CD8-positive, alpha-beta memory T cell (primary cell): Measurements from ENCODE around the gene COX7B2. TPM values are rescaled to one million over a fixed set of nuclear protein-coding genes. Genes with fewer than 3 reads are reported as not detected.

Experiments used
- CTCF ChIA-PET: fragments of 350-600 bp; sonication (Branson Sonifier 250); formaldehyde crosslinking; loops from one replicate; lab custom pipeline; 2021; ENCODE audit warnings: antibody characterized with exemption; lab: Charles Lee
- POLR2A ChIA-PET: fragments of 350-600 bp; sonication (Branson Sonifier 250); formaldehyde crosslinking; loops from one replicate; lab custom pipeline; 2021; ENCODE audit warnings: antibody characterized with exemption; lab: Charles Lee
- DNase-seq, 5 donors: peaks; one replicate each; pipeline versions ENCODE4 v3.0.0 to v3.0.0-alpha.2; 2020 to 2022; ENCODE audit warnings: mixed read lengths in 1 of 5
- H3K27ac ChIP-seq: one replicate; pipeline ENCODE4 v1.7.0; 2013; ENCODE audit warnings: low read depth, mild to moderate bottlenecking, low read length, moderate library complexity
- H3K27me3 ChIP-seq: 2 replicates; pipeline ENCODE4 v1.7.0; 2013; ENCODE audit warnings: low read length, mild to moderate bottlenecking; ENCODE audit not compliant: insufficient read depth, poor library complexity, severe bottlenecking
- H3K36me3 ChIP-seq: 2 replicates; pipeline ENCODE4 v1.7.0; 2013; ENCODE audit warnings: mild to moderate bottlenecking, low read length, moderate library complexity; ENCODE audit not compliant: insufficient read depth
- H3K4me1 ChIP-seq: 2 replicates; pipeline ENCODE4 v1.7.0; 2013; ENCODE audit warnings: mild to moderate bottlenecking, low read length, moderate library complexity; ENCODE audit not compliant: insufficient read depth
- H3K4me3 ChIP-seq: 2 replicates; pipeline ENCODE4 v1.7.0; 2013; ENCODE audit warnings: mild to moderate bottlenecking, low read length
- H3K9me3 ChIP-seq: 2 replicates; pipeline ENCODE4 v1.7.0; 2013; ENCODE audit warnings: mild to moderate bottlenecking, low read length
- H3K27ac Mint-ChIP-seq, 8 donors: one replicate each; pipeline ENCODE4 v1.8.0; 2020 to 2021; ENCODE audit warnings: mixed read lengths in 8 of 8, mild to moderate bottlenecking in 6 of 8, inconsistent platforms in 3 of 8, moderate library complexity in 3 of 8
- H3K27me3 Mint-ChIP-seq, 2 donors: one replicate each; pipeline ENCODE4 v1.8.0; 2020 to 2021; ENCODE audit warnings: mixed read lengths in 2 of 2, mild to moderate bottlenecking in 1 of 2, moderate library complexity in 1 of 2
- H3K36me3 Mint-ChIP-seq, 3 donors: one replicate each; pipeline ENCODE4 v1.8.0; 2020 to 2021; ENCODE audit warnings: mixed read lengths in 3 of 3, inconsistent platforms in 1 of 3, mild to moderate bottlenecking in 1 of 3
- H3K4me1 Mint-ChIP-seq, 3 donors: one replicate each; pipeline ENCODE4 v1.8.0; 2020 to 2021; ENCODE audit warnings: mixed read lengths in 3 of 3, inconsistent platforms in 1 of 3, mild to moderate bottlenecking in 1 of 3
- H3K4me3 Mint-ChIP-seq, 7 donors: one replicate each; pipeline ENCODE4 v1.8.0; 2020 to 2021; ENCODE audit warnings: mixed read lengths in 7 of 7, mild to moderate bottlenecking in 6 of 7, moderate library complexity in 4 of 7, inconsistent platforms in 2 of 7
- H3K9me3 Mint-ChIP-seq, 5 donors: one replicate each; pipeline ENCODE4 v1.8.0; 2020 to 2022; ENCODE audit warnings: mixed read lengths in 5 of 5, mild to moderate bottlenecking in 3 of 5, moderate library complexity in 2 of 5, inconsistent platforms in 1 of 5
- polyA plus RNA-seq: library from polyadenylated mRNA; unstranded; fragments of 300-500 nt; fragmentation: Illumina TruSeq; gene quantifications from one replicate; pipeline ENCODE4 v1.2.3, GENCODE V29; 2021
- total RNA-seq, 2 experiments: library from RNA; stranded (reverse); gene quantifications; one replicate each; pipeline ENCODE4 v1.2.3, GENCODE V29; 2021

Gene COX7B2
- total and polyA plus RNA-seq, 3 experiments from 2014 or later = not detected

GRCh38 chr4:46946919-46947536, 38.0 kb upstream of the COX7B2 start:
- Mint-ChIP-seq H3K27ac (no peak overlapping the region), H3K9me3 (peaks cover 0 to 4% (median 0%) of the 10 kb centered on the region in 5 donors), H3K27me3 (peaks cover 2 to 3% of the 10 kb centered on the region in 2 donors), H3K36me3 (no peaks in the 10 kb centered on the region), H3K4me3 (no peak overlapping the region), H3K4me1 (no peaks in the 10 kb centered on the region)
- Histone ChIP-seq H3K36me3 (no peaks in the 10 kb centered on the region), H3K9me3 (no peaks in the 10 kb centered on the region), H3K4me1 (no peaks in the 10 kb centered on the region), H3K4me3 (no peak overlapping the region), H3K27ac (no peak overlapping the region), H3K27me3 (no peaks in the 10 kb centered on the region)
- CTCF ChIA-PET = no interaction called here
- no peak for DNase-seq
- POLR2A ChIA-PET = no interaction called here

- H3K36me3 ChIP-seq = no peaks in the 10 kb centered on the region
- H3K36me3 Mint-ChIP-seq = no peaks in the 10 kb centered on the region
- H3K27ac Mint-ChIP-seq = no peak overlapping the region
- no peaks in the 10 kb centered on the region for H3K27me3 ChIP-seq
- H3K4me3 ChIP-seq = no peak overlapping the region
- H3K4me1 Mint-ChIP-seq = no peaks in the 10 kb centered on the region
- no peaks in the 10 kb centered on the region for H3K4me1 ChIP-seq
- peaks cover 0 to 4% (median 0%) of the 10 kb centered on the region in 5 donors for H3K9me3 Mint-ChIP-seq
- no peak overlapping the region for H3K27ac ChIP-seq
- ChIA-PET POLR2A (no interaction called here), CTCF (no interaction called here)
- DNase-seq = no peak
- no peaks in the 10 kb centered on the region for H3K9me3 ChIP-seq
- peaks cover 0 to 2% of the 10 kb centered on the region in 2 donors for H3K27me3 Mint-ChIP-seq
- H3K4me3 Mint-ChIP-seq = no peak overlapping the region
Observed at GRCh38 chr4:46945062-46945461, 36.0 kb upstream of the COX7B2 start.

GRCh38 chr4:46944345-46944744, 35.3 kb upstream of the COX7B2 start:
- H3K4me3 ChIP-seq = no peak overlapping the region
- Mint-ChIP-seq H3K27me3 (peaks cover 0 to 2% of the 10 kb centered on the region in 2 donors), H3K4me3 (no peak overlapping the region), H3K27ac (no peak overlapping the region), H3K4me1 (no peaks in the 10 kb centered on the region), H3K9me3 (peaks cover 0 to 4% (median 0%) of the 10 kb centered on the region in 5 donors), H3K36me3 (no peaks in the 10 kb centered on the region)
- no peaks in the 10 kb centered on the region for H3K27me3 ChIP-seq
- no peaks in the 10 kb centered on the region for H3K36me3 ChIP-seq
- ChIA-PET POLR2A (no interaction called here), CTCF (no interaction called here)
- no peaks in the 10 kb centered on the region for H3K9me3 ChIP-seq
- DNase-seq = no peak
- no peaks in the 10 kb centered on the region for H3K4me1 ChIP-seq
- H3K27ac ChIP-seq = no peak overlapping the region

GRCh38 chr4:46937493-46937892, 28.4 kb upstream of the COX7B2 start:
- no peak overlapping the region for H3K27ac ChIP-seq
- CTCF ChIA-PET = no interaction called here
- H3K27ac Mint-ChIP-seq = no peak overlapping the region
- H3K27me3 ChIP-seq = no peaks in the 10 kb centered on the region
- no peaks in the 10 kb centered on the region for H3K4me1 Mint-ChIP-seq
- no peaks in the 10 kb centered on the region for H3K9me3 ChIP-seq
- H3K4me1 ChIP-seq = no peaks in the 10 kb centered on the region
- no peaks in the 10 kb centered on the region for H3K9me3 Mint-ChIP-seq
- H3K4me3 Mint-ChIP-seq = no peak overlapping the region
- no peaks in the 10 kb centered on the region for H3K27me3 Mint-ChIP-seq
- POLR2A ChIA-PET = no interaction called here
- H3K36me3 ChIP-seq = no peaks in the 10 kb centered on the region
- no peak for DNase-seq
- no peak overlapping the region for H3K4me3 ChIP-seq
- H3K36me3 Mint-ChIP-seq = no peaks in the 10 kb centered on the region

- Mint-ChIP-seq H3K27ac (no peak overlapping the region), H3K36me3 (no peaks in the 10 kb centered on the region), H3K4me3 (no peak overlapping the region), H3K27me3 (no peaks in the 10 kb centered on the region), H3K4me1 (no peaks in the 10 kb centered on the region), H3K9me3 (no peaks in the 10 kb centered on the region)
- Histone ChIP-seq H3K36me3 (no peaks in the 10 kb centered on the region), H3K27me3 (no peaks in the 10 kb centered on the region), H3K27ac (no peak overlapping the region), H3K9me3 (no peaks in the 10 kb centered on the region), H3K4me1 (no peaks in the 10 kb centered on the region), H3K4me3 (no peak overlapping the region)
- no peak for DNase-seq
- ChIA-PET POLR2A (no interaction called here), CTCF (no interaction called here)
Observed at GRCh38 chr4:46934726-46935125, 25.7 kb upstream of the COX7B2 start.

GRCh38 chr4:46933686-46934085, 24.6 kb upstream of the COX7B2 start:
- no peaks in the 10 kb centered on the region for H3K9me3 ChIP-seq
- Mint-ChIP-seq H3K36me3 (no peaks in the 10 kb centered on the region), H3K27ac (no peak overlapping the region), H3K9me3 (no peaks in the 10 kb centered on the region), H3K4me1 (no peaks in the 10 kb centered on the region), H3K27me3 (no peaks in the 10 kb centered on the region), H3K4me3 (no peak overlapping the region)
- no peak overlapping the region for H3K27ac ChIP-seq
- no peak for DNase-seq
- H3K27me3 ChIP-seq = no peaks in the 10 kb centered on the region
- CTCF ChIA-PET = no interaction called here
- H3K4me3 ChIP-seq = no peak overlapping the region
- POLR2A ChIA-PET = no interaction called here
- no peaks in the 10 kb centered on the region for H3K36me3 ChIP-seq
- H3K4me1 ChIP-seq = no peaks in the 10 kb centered on the region

GRCh38 chr4:46931981-46932380, 22.9 kb upstream of the COX7B2 start:
- H3K27me3 Mint-ChIP-seq = peaks cover 0 to 6% of the 10 kb centered on the region in 2 donors
- POLR2A ChIA-PET = no interaction called here
- Histone ChIP-seq H3K4me3 (no peak overlapping the region), H3K36me3 (no peaks in the 10 kb centered on the region), H3K9me3 (no peaks in the 10 kb centered on the region), H3K4me1 (no peaks in the 10 kb centered on the region), H3K27ac (no peak overlapping the region), H3K27me3 (no peaks in the 10 kb centered on the region)
- H3K4me3 Mint-ChIP-seq = no peak overlapping the region
- CTCF ChIA-PET = no interaction called here
- no peaks in the 10 kb centered on the region for H3K36me3 Mint-ChIP-seq
- no peaks in the 10 kb centered on the region for H3K9me3 Mint-ChIP-seq
- no peaks in the 10 kb centered on the region for H3K4me1 Mint-ChIP-seq
- H3K27ac Mint-ChIP-seq = no peak overlapping the region
- no peak for DNase-seq

GRCh38 chr4:46930891-46931290, 21.8 kb upstream of the COX7B2 start:
- H3K4me3 Mint-ChIP-seq = no peak overlapping the region

More at GRCh38 chr4:46930891-46931290, 21.8 kb upstream of the COX7B2 start:
- H3K27ac ChIP-seq = no peak overlapping the region
- H3K27me3 ChIP-seq = no peaks in the 10 kb centered on the region
- no peaks in the 10 kb centered on the region for H3K36me3 Mint-ChIP-seq
- ChIA-PET POLR2A (no interaction called here), CTCF (no interaction called here)
- H3K4me1 Mint-ChIP-seq = no peaks in the 10 kb centered on the region
- no peaks in the 10 kb centered on the region for H3K9me3 ChIP-seq
- no peaks in the 10 kb centered on the region for H3K36me3 ChIP-seq
- no peak overlapping the region for H3K4me3 ChIP-seq
- peaks cover 0 to 13% of the 10 kb centered on the region in 2 donors for H3K27me3 Mint-ChIP-seq
- no peaks in the 10 kb centered on the region for H3K9me3 Mint-ChIP-seq
- no peak overlapping the region for H3K27ac Mint-ChIP-seq
- no peak for DNase-seq
- H3K4me1 ChIP-seq = no peaks in the 10 kb centered on the region
